Parathyroid adenoma (tissue), 2 donors: ENCODE measurements around the gene CHI3L2.

Experiments
- H2AFZ ChIP-seq: fragments of 300-600 bp; sonication (generic); one replicate; pipeline ENCODE4 v1.7.0; 2017; ENCODE audit warnings: antibody characterized with exemption, mild to moderate bottlenecking
- H3K27ac ChIP-seq: fragments of 300-600 bp; sonication (generic); one replicate; pipeline ENCODE4 v1.7.0; 2017
- H3K27me3 ChIP-seq: fragments of 300-600 bp; sonication (generic); one replicate; pipeline ENCODE4 v1.7.0; 2017; ENCODE audit warnings: low read length; ENCODE audit not compliant: control insufficient read depth, insufficient read depth
- H3K36me3 ChIP-seq: fragments of 300-600 bp; sonication (generic); one replicate; pipeline ENCODE4 v1.7.0; 2017; ENCODE audit warnings: low read length; ENCODE audit not compliant: control insufficient read depth, insufficient read depth
- H3K4me1 ChIP-seq: fragments of 300-600 bp; sonication (generic); one replicate; pipeline ENCODE4 v1.7.0; 2017; ENCODE audit warnings: control low read depth
- H3K4me2 ChIP-seq: fragments of 300-600 bp; sonication (generic); one replicate; pipeline ENCODE4 v1.7.0; 2017; ENCODE audit warnings: low read length
- H3K4me3 ChIP-seq: fragments of 300-600 bp; sonication (generic); one replicate; pipeline ENCODE4 v1.7.0; 2017; ENCODE audit warnings: low read depth, low read length
- H3K79me2 ChIP-seq: fragments of 300-600 bp; sonication (generic); one replicate; pipeline ENCODE4 v1.7.0; 2017; ENCODE audit warnings: control low read depth
- H3K9ac ChIP-seq: fragments of 300-600 bp; sonication (generic); one replicate; pipeline ENCODE4 v1.7.0; 2017; ENCODE audit warnings: mild to moderate bottlenecking
- H3K9me3 ChIP-seq: fragments of 300-600 bp; sonication (generic); one replicate; pipeline ENCODE4 v1.7.0; 2017; ENCODE audit warnings: low read length; ENCODE audit not compliant: control insufficient read depth
- CTCF ChIP-seq: fragments of 300-600 bp; sonication (generic); IDR thresholded peaks from one replicate; pipeline ENCODE4 v1.7.0; 2017; ENCODE audit warnings: antibody characterized with exemption, mild to moderate bottlenecking
- donor health status: primary hyperparathyroidism.

The CHI3L2 gene

GRCh38 chr1:111290630-111291029, 63.1 kb downstream of the CHI3L2 start, which contains the start of gene CHIA:
CHIA (plus strand) TSS chr1:111290851; CDS start chr1:111310468, 19,617 bp downstream.
- no peak for TF ChIP-seq CTCF

More at GRCh38 chr1:111290630-111291029, 63.1 kb downstream of the CHI3L2 start, which contains the start of gene CHIA:
- H3K27me3 ChIP-seq = no peaks in the 10 kb centered on the region
- no peak within 1 kb of the TSS for H3K4me3 ChIP-seq
- H3K4me1 ChIP-seq = peaks cover 5% of the 10 kb centered on the region
- H3K9ac ChIP-seq = no peak within 1 kb of the TSS
- H3K4me2 ChIP-seq = no peak within 1 kb of the TSS
- no peaks in the 10 kb centered on the region for H3K36me3 ChIP-seq
- H2AFZ ChIP-seq = no peak within 1 kb of the TSS
- H3K79me2 ChIP-seq = no peaks in the 10 kb centered on the region
- no peak within 1 kb of the TSS for H3K27ac ChIP-seq
- no peaks in the 10 kb centered on the region for H3K9me3 ChIP-seq
